Hindlimb muscle (tissue), 1 donor: ENCODE measurements around the gene DDR2. TPM values are rescaled to one million over a fixed set of nuclear protein-coding genes. Genes with fewer than 3 reads are reported as not detected.

Source experiments
- DNase-seq: peaks from one replicate; pipeline ENCODE4 v3.0.0-alpha.2; 2013
- polyA plus RNA-seq: library from polyadenylated mRNA; unstranded; fragments of 120-200 nt; gene quantifications from one replicate; pipeline ENCODE4 v1.2.1, GENCODE V29; 2013; ENCODE audit not compliant: insufficient read length

The DDR2 gene
- polyA plus RNA-seq, 1 donor: 34.6 TPM

GRCh38 chr1:162701286-162701685 is 69.0 kb downstream of the DDR2 start:
- DNase-seq: no peak

GRCh38 chr1:162702628-162703027 is 70.4 kb downstream of the DDR2 start:
- DNase-seq: no peak

GRCh38 chr1:162703708-162704107 is 71.4 kb downstream of the DDR2 start:
- no peak for DNase-seq

- no peak for DNase-seq
Measured at GRCh38 chr1:162704673-162705424, 72.6 kb downstream of the DDR2 start.

GRCh38 chr1:162706003-162706402 is 73.7 kb downstream of the DDR2 start:
- no peak for DNase-seq

GRCh38 chr1:162706606-162707005 is 74.3 kb downstream of the DDR2 start:
- no peak for DNase-seq

GRCh38 chr1:162708286-162708685 is 76.0 kb downstream of the DDR2 start:
- DNase-seq: no peak

GRCh38 chr1:162709132-162709860 is 77.0 kb downstream of the DDR2 start:
- DNase-seq: no peak

GRCh38 chr1:162709870-162710269 is 77.6 kb downstream of the DDR2 start:
- DNase-seq: no peak

- DNase-seq: peak; percentile 42
Measured at GRCh38 chr1:162710345-162710744, 78.1 kb downstream of the DDR2 start.

GRCh38 chr1:162710780-162711465 is 78.7 kb downstream of the DDR2 start:
- DNase-seq: no peak

- DNase-seq: no peak
Measured at GRCh38 chr1:162712317-162713029, 80.2 kb downstream of the DDR2 start.

GRCh38 chr1:162716123-162716522 is 83.9 kb downstream of the DDR2 start:
- DNase-seq: no peak

GRCh38 chr1:162716552-162716951 is 84.3 kb downstream of the DDR2 start:
- no peak for DNase-seq

GRCh38 chr1:162717548-162718184 is 85.4 kb downstream of the DDR2 start:
- DNase-seq: no peak

GRCh38 chr1:162719678-162720077 is 87.4 kb downstream of the DDR2 start:
- no peak for DNase-seq

- no peak for DNase-seq
Measured at GRCh38 chr1:162720996-162721395, 88.7 kb downstream of the DDR2 start.

GRCh38 chr1:162721471-162721870 is 89.2 kb downstream of the DDR2 start:
- no peak for DNase-seq

GRCh38 chr1:162722036-162722435 is 89.8 kb downstream of the DDR2 start:
- DNase-seq: no peak

- DNase-seq: no peak
Measured at GRCh38 chr1:162724583-162725120, 92.4 kb downstream of the DDR2 start.

- no peak for DNase-seq
Measured at GRCh38 chr1:162725301-162725837, 93.1 kb downstream of the DDR2 start.

GRCh38 chr1:162726555-162726954 is 94.3 kb downstream of the DDR2 start:
- DNase-seq: no peak
